Measurements from ENCODE around the gene CAPS.

- TF ChIP-seq CTCF (IDR thresholded peaks at IDR 0.05; ENCODE audit: insufficient read depth, low read length) (no peak), REST (IDR thresholded peaks at IDR 0.05; ENCODE audit: insufficient replicate concordance, low read depth) (no peak), POLR2AphosphoS5 (IDR thresholded peaks at IDR 0.05; ENCODE audit: low read depth) (no peak), GABPA (IDR thresholded peaks at IDR 0.05; ENCODE audit: low read depth) (no peak), SPI1 (IDR thresholded peaks at IDR 0.05; ENCODE audit: borderline replicate concordance, low read depth) (no peak)
Measured at GRCh38 chr19:5880604-5881078, 33.4 kb upstream of the CAPS start.
